Measurements from ENCODE around the gene GPR65.

GPR65 gene

GRCh38 chr14:87995500-87996290 is 9.2 kb upstream of the GPR65 start:
- peak in 1 of 2 experiments; percentile 36 for DNase-seq (ENCODE audit: low read depth in 1 of 2, low spot score in 1 of 2)
- peak overlapping the region; percentile 68 for H3K27ac ChIP-seq (replicated peaks)

GRCh38 chr14:87996291-87996592 is 8.7 kb upstream of the GPR65 start:
- Histone ChIP-seq H3K27me3 (ENCODE audit: insufficient read depth, poor library complexity, severe bottlenecking) (no peaks in the 10 kb centered on the region), H3K27ac (replicated peaks) (peak overlapping the region; percentile 68), H3K4me3 (replicated peaks; ENCODE audit: insufficient read depth, low read length) (no peak overlapping the region)
- DNase-seq (ENCODE audit: low read depth in 1 of 2, low spot score in 1 of 2) = no peak
- TF ChIP-seq POLR2AphosphoS5 (IDR thresholded peaks at IDR 0.05; ENCODE audit: low read depth) = no peak
- TF ChIP-seq REST (IDR thresholded peaks at IDR 0.05; ENCODE audit: insufficient replicate concordance, low read depth) = no peak
- TF ChIP-seq SPI1 (IDR thresholded peaks at IDR 0.05; ENCODE audit: borderline replicate concordance, low read depth) = no peak
- TF ChIP-seq CTCF (IDR thresholded peaks at IDR 0.05; ENCODE audit: insufficient read depth, low read length) = no peak
- TF ChIP-seq GABPA (IDR thresholded peaks at IDR 0.05; ENCODE audit: low read depth) = no peak

More at GRCh38 chr14:87995500-87996290, 9.2 kb upstream of the GPR65 start:
- Histone ChIP-seq H3K4me3 (replicated peaks; ENCODE audit: insufficient read depth, low read length) (no peak overlapping the region), H3K27me3 (ENCODE audit: insufficient read depth, poor library complexity, severe bottlenecking) (no peaks in the 10 kb centered on the region)
- TF ChIP-seq CTCF (IDR thresholded peaks at IDR 0.05; ENCODE audit: insufficient read depth, low read length) (no peak), POLR2AphosphoS5 (IDR thresholded peaks at IDR 0.05; ENCODE audit: low read depth) (no peak), REST (IDR thresholded peaks at IDR 0.05; ENCODE audit: insufficient replicate concordance, low read depth) (no peak), SPI1 (IDR thresholded peaks at IDR 0.05; ENCODE audit: borderline replicate concordance, low read depth) (no peak; the same call in 1 of the 2 replicates), GABPA (IDR thresholded peaks at IDR 0.05; ENCODE audit: low read depth) (no peak)

- no peak for DNase-seq (ENCODE audit: low read depth in 1 of 2, low spot score in 1 of 2)
- no peaks in the 10 kb centered on the region for H3K27me3 ChIP-seq (ENCODE audit: insufficient read depth, poor library complexity, severe bottlenecking)
- peak overlapping the region; percentile 41 for H3K27ac ChIP-seq (replicated peaks)
- TF ChIP-seq GABPA (IDR thresholded peaks at IDR 0.05; ENCODE audit: low read depth) (no peak), POLR2AphosphoS5 (IDR thresholded peaks at IDR 0.05; ENCODE audit: low read depth) (no peak), SPI1 (IDR thresholded peaks at IDR 0.05; ENCODE audit: borderline replicate concordance, low read depth) (no peak), REST (IDR thresholded peaks at IDR 0.05; ENCODE audit: insufficient replicate concordance, low read depth) (no peak), CTCF (IDR thresholded peaks at IDR 0.05; ENCODE audit: insufficient read depth, low read length) (no peak)
- no peak overlapping the region for H3K4me3 ChIP-seq (replicated peaks; ENCODE audit: insufficient read depth, low read length)
These were observed 6.5 kb upstream of the GPR65 start for GRCh38 chr14:87998482-87998881.
